DND-41 (cell line): ENCODE data around the gene EDIL3.

Experiments used
- ATAC-seq: fragments of 200-7000 bp; cut with Tn5 transposase; 3 replicates; pipeline ENCODE4 v1.9.1; 2021; ENCODE audit warnings: low read depth; ENCODE audit not compliant: insufficient read depth
- DNase-seq: peaks from one replicate; pipeline ENCODE4 v3.0.0-alpha.2; 2020
- H2AFZ ChIP-seq: 2 replicates; pipeline ENCODE4 v1.6.0; 2012; ENCODE audit warnings: low read depth, low read length
- H3K27ac ChIP-seq: 2 replicates; pipeline ENCODE4 v1.5.1; 2012; ENCODE audit warnings: low read length, inconsistent platforms
- H3K27me3 ChIP-seq: fragments of 200-600 bp; sonication (generic); 2 replicates; pipeline ENCODE4 v1.6.0; 2012; ENCODE audit warnings: low read length, mild to moderate bottlenecking, inconsistent platforms; ENCODE audit not compliant: insufficient read depth, poor library complexity
- H3K36me3 ChIP-seq: 2 replicates; pipeline ENCODE4 v1.5.1; 2012; ENCODE audit warnings: low read length, inconsistent platforms; ENCODE audit not compliant: insufficient read depth
- H3K4me1 ChIP-seq: 2 replicates; pipeline ENCODE4 v1.5.1; 2012; ENCODE audit warnings: mild to moderate bottlenecking, low read length; ENCODE audit not compliant: insufficient read depth
- H3K4me2 ChIP-seq: 2 replicates; pipeline ENCODE4 v1.6.0; 2012; ENCODE audit warnings: mild to moderate bottlenecking, moderate library complexity, low read length, inconsistent platforms; ENCODE audit not compliant: insufficient read depth
- H3K4me3 ChIP-seq, 2 experiments: fragments of 200-600 bp in 1 of 2; shearing (Covaris generic) in 1 of 2; 2 replicates each; pipeline ENCODE4 v1.5.1; 2012 to 2016; ENCODE audit warnings: inconsistent platforms in 2 of 2, low read length in 2 of 2, mild to moderate bottlenecking in 2 of 2, low read depth in 1 of 2, moderate library complexity in 1 of 2
- H3K79me2 ChIP-seq: 2 replicates; pipeline ENCODE4 v1.6.0; 2012; ENCODE audit warnings: low read length, inconsistent platforms; ENCODE audit not compliant: insufficient read depth
- H3K9ac ChIP-seq: 2 replicates; pipeline ENCODE4 v1.6.0; 2012; ENCODE audit warnings: low read depth, mild to moderate bottlenecking, inconsistent platforms, low read length, moderate library complexity
- H3K9me3 ChIP-seq: 2 replicates; pipeline ENCODE4 v1.5.1; 2012; ENCODE audit warnings: low read length, moderate library complexity, mild to moderate bottlenecking, inconsistent platforms; ENCODE audit not compliant: insufficient read depth, severe bottlenecking
- H4K20me1 ChIP-seq: 2 replicates; pipeline ENCODE4 v1.6.0; 2012; ENCODE audit warnings: low read length; ENCODE audit not compliant: insufficient read depth
- EZH2 ChIP-seq: IDR thresholded peaks from 3 replicates; pipeline ENCODE4 v1.6.1; 2012; ENCODE audit warnings: borderline replicate concordance, low read depth, mild to moderate bottlenecking, moderate library complexity, low read length, inconsistent platforms; ENCODE audit not compliant: severe bottlenecking
- TF ChIP-seq, protein P1 (sequence below): IDR thresholded peaks from 2 replicates; pipeline ENCODE4 v1.5.1; 2012; ENCODE audit warnings: borderline replicate concordance, low read length, moderate library complexity, mild to moderate bottlenecking; ENCODE audit not compliant: poor library complexity, severe bottlenecking; ENCODE audit errors: extremely low read depth

The EDIL3 gene

DNA sequence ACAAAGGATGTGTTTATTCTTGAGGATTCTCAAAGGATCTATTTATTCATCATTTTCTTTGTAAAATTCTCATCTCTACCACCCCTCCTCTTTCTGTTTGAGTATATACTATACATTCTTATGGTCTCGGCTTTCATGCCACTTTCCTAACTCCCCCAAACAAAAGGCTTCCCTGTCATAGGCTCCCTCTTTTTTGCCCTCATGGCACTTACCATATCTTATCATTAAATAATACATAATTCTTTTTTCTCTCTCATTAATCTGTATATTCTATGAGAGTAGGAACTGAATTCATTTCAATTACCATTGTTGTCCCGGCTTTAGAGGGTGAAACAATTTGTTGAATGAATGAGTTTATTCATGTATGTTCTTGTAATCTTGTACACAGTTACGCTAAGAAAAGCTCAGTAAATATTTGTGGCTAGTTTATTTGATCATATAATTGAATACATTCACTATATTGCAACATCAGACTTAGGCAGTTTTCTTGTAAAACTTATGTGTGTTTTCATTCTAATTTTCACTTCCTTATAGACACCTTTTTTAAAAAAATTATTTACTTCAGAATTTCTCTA lies 254.6 kb downstream of the EDIL3 start:
- Histone ChIP-seq H3K79me2 (no peaks in the 10 kb centered on the region), H3K36me3 (no peaks in the 10 kb centered on the region), H3K4me3 (no peak overlapping the region), H3K4me1 (no peaks in the 10 kb centered on the region), H3K27ac (no peak overlapping the region), H3K9ac (no peak overlapping the region), H3K4me2 (no peak overlapping the region), H4K20me1 (no peaks in the 10 kb centered on the region), H2AFZ (no peak overlapping the region), H3K27me3 (no peaks in the 10 kb centered on the region), H3K9me3 (no peaks in the 10 kb centered on the region)
- ATAC-seq (no peak), DNase-seq (no peak)
- no peak for TF ChIP-seq EZH2
- TF ChIP-seq, protein P1, sequence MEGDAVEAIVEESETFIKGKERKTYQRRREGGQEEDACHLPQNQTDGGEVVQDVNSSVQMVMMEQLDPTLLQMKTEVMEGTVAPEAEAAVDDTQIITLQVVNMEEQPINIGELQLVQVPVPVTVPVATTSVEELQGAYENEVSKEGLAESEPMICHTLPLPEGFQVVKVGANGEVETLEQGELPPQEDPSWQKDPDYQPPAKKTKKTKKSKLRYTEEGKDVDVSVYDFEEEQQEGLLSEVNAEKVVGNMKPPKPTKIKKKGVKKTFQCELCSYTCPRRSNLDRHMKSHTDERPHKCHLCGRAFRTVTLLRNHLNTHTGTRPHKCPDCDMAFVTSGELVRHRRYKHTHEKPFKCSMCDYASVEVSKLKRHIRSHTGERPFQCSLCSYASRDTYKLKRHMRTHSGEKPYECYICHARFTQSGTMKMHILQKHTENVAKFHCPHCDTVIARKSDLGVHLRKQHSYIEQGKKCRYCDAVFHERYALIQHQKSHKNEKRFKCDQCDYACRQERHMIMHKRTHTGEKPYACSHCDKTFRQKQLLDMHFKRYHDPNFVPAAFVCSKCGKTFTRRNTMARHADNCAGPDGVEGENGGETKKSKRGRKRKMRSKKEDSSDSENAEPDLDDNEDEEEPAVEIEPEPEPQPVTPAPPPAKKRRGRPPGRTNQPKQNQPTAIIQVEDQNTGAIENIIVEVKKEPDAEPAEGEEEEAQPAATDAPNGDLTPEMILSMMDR = no peak

DNA sequence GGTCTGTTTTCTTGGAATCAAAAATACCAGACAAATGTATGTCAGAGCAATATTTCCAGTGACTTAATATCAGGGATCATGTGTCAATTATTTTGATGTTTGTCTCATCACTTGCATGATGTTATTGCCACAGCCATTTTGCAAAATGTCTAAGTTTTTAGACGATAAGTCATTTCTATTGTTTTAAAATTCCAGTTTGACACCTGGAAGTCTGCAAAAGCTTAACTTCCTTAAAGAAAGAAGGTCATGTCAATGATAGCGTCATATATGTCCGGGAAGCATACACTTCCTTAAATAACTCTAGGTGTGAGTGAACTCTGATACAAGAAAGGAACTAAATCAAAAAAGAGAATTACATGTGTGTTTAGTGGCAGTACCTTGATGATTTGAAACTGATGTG lies 259.5 kb downstream of the EDIL3 start:
- Histone ChIP-seq H3K27me3 (no peaks in the 10 kb centered on the region), H2AFZ (no peak overlapping the region), H3K27ac (no peak overlapping the region), H3K79me2 (no peaks in the 10 kb centered on the region), H3K9ac (no peak overlapping the region), H3K36me3 (no peaks in the 10 kb centered on the region), H4K20me1 (no peaks in the 10 kb centered on the region), H3K4me1 (no peaks in the 10 kb centered on the region), H3K4me2 (no peak overlapping the region), H3K9me3 (no peaks in the 10 kb centered on the region), H3K4me3 (no peak overlapping the region)
- DNase-seq (no peak), ATAC-seq (no peak)
- TF ChIP-seq, protein P1 = no peak
- TF ChIP-seq EZH2 = no peak

DNA sequence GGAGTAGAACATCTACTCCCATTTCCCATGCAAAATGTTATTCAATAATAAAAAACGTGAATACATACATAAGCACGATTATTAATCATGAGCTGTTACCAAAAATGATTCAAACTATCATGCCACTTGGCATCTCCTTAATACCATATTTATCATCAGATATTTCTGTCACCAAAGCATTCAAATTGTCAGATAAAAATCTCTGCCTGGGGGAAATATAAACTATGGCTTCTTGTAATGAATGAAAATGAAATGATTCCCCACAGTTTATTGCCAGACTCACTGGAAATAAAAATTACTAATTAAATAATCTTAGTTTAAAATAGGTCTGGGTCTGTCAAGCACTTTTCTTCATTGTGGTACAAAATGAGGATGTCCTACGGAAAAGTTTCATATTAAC lies 265.4 kb downstream of the EDIL3 start:
- no peak overlapping the region for H3K4me2 ChIP-seq

More for the DNA sequence above, 265.4 kb downstream of the EDIL3 start:
- DNase-seq (no peak), ATAC-seq (no peak)
- no peaks in the 10 kb centered on the region for H3K79me2 ChIP-seq
- no peaks in the 10 kb centered on the region for H3K4me1 ChIP-seq
- H3K9ac ChIP-seq = no peak overlapping the region
- H2AFZ ChIP-seq = no peak overlapping the region
- no peaks in the 10 kb centered on the region for H3K36me3 ChIP-seq
- TF ChIP-seq, protein P1 = no peak
- TF ChIP-seq EZH2 = no peak
- no peaks in the 10 kb centered on the region for H3K9me3 ChIP-seq
- no peaks in the 10 kb centered on the region for H3K27me3 ChIP-seq
- H3K4me3 ChIP-seq = no peak overlapping the region
- H3K27ac ChIP-seq = no peak overlapping the region
- H4K20me1 ChIP-seq = no peaks in the 10 kb centered on the region
